Neural progenitor cell (in vitro differentiated cells): ENCODE measurements around the gene CACNB4. TPM values are rescaled to one million over a fixed set of nuclear protein-coding genes. Genes with fewer than 3 reads are reported as not detected.

Experiments
- DNase-seq: peaks from one replicate; pipeline ENCODE4 v3.0.0-alpha.2; 2016; ENCODE audit warnings: low spot score
- H2AFZ ChIP-seq: fragments of 200-600 bp; sonication (generic); replicated peaks from 2 replicates; pipeline ENCODE4 v1.6.1; 2016; ENCODE audit warnings: antibody characterized with exemption
- H3F3A ChIP-seq: fragments of 200-600 bp; sonication (generic); 2 replicates; pipeline ENCODE4 v1.6.1; 2016; ENCODE audit warnings: antibody characterized with exemption, low read depth
- H3K27ac ChIP-seq: fragments of 200-600 bp; sonication (generic); 2 replicates; pipeline ENCODE4 v1.5.1; 2016; ENCODE audit warnings: mild to moderate bottlenecking
- H3K27me3 ChIP-seq: fragments of 200-600 bp; sonication (generic); 2 replicates; pipeline ENCODE4 v1.6.1; 2016; ENCODE audit warnings: mild to moderate bottlenecking, moderate library complexity
- H3K36me3 ChIP-seq: fragments of 200-600 bp; sonication (generic); 2 replicates; pipeline ENCODE4 v1.5.1; 2016
- H3K4me1 ChIP-seq: fragments of 200-600 bp; sonication (generic); 2 replicates; pipeline ENCODE4 v1.6.1; 2016; ENCODE audit warnings: mixed run types
- H3K4me2 ChIP-seq: fragments of 200-600 bp; sonication (generic); 2 replicates; pipeline ENCODE4 v1.6.1; 2016
- H3K4me3 ChIP-seq: fragments of 200-600 bp; sonication (generic); 2 replicates; pipeline ENCODE4 v1.5.1; 2016
- H3K79me2 ChIP-seq: fragments of 200-600 bp; sonication (generic); 2 replicates; pipeline ENCODE4 v1.6.1; 2016; ENCODE audit warnings: low read depth
- H3K9ac ChIP-seq: fragments of 200-600 bp; sonication (generic); 2 replicates; pipeline ENCODE4 v1.6.1; 2016
- H3K9me3 ChIP-seq: fragments of 200-600 bp; sonication (generic); 2 replicates; pipeline ENCODE4 v1.5.1; 2016; ENCODE audit warnings: low read depth
- H4K20me1 ChIP-seq: fragments of 200-600 bp; sonication (generic); 2 replicates; pipeline ENCODE4 v1.6.1; 2016; ENCODE audit warnings: low read depth
- H3K27ac Mint-ChIP-seq: 3 replicates; pipeline ENCODE4 v1.8.0; 2021; ENCODE audit warnings: mixed read lengths
- H3K27me3 Mint-ChIP-seq: 2 replicates; pipeline ENCODE4 v1.8.0; 2022; ENCODE audit warnings: low read depth, mild to moderate bottlenecking, inconsistent platforms, moderate library complexity, mixed read lengths; ENCODE audit not compliant: insufficient read depth
- H3K36me3 Mint-ChIP-seq: 3 replicates; pipeline ENCODE4 v1.8.0; 2021; ENCODE audit warnings: mixed read lengths
- H3K4me1 Mint-ChIP-seq: 3 replicates; pipeline ENCODE4 v1.8.0; 2021; ENCODE audit warnings: mixed read lengths
- H3K4me3 Mint-ChIP-seq: 3 replicates; pipeline ENCODE4 v1.8.0; 2021; ENCODE audit warnings: mild to moderate bottlenecking, moderate library complexity, mixed read lengths
- H3K9me3 Mint-ChIP-seq: 3 replicates; pipeline ENCODE4 v1.8.0; 2020; ENCODE audit warnings: mixed read lengths
- CTCF ChIP-seq: fragments of 200-600 bp; sonication (generic); IDR thresholded peaks from 2 replicates; pipeline ENCODE4 v1.5.1; 2017; ENCODE audit warnings: antibody characterized with exemption, mild to moderate bottlenecking
- EZH2 ChIP-seq: fragments of 200-600 bp; sonication (generic); IDR thresholded peaks from 2 replicates; pipeline ENCODE4 v1.6.1; 2017; ENCODE audit warnings: antibody characterized with exemption, mild to moderate bottlenecking, moderate library complexity
- EZH2phosphoT487 ChIP-seq: fragments of 200-600 bp; sonication (generic); IDR thresholded peaks from 2 replicates; pipeline ENCODE4 v1.6.1; 2017; ENCODE audit warnings: antibody characterized with exemption
- total RNA-seq: library from RNA; depleted of rRNA; stranded (reverse); fragments of >200 nt; gene quantifications from 2 replicates; pipeline ENCODE4 v1.2.3, GENCODE V29; 2015; ENCODE audit warnings: low replicate concordance

CACNB4 gene
- total RNA-seq, 1 donor from 2014 or later = 14.2 TPM

GRCh38 chr2:151789055-151789834 lies 309.6 kb downstream of the CACNB4 start:
- Mint-ChIP-seq H3K36me3 (peaks cover 17% of the 10 kb centered on the region), H3K4me1 (no peaks in the 10 kb centered on the region), H3K9me3 (no peaks in the 10 kb centered on the region), H3K4me3 (no peak overlapping the region), H3K27ac (no peak overlapping the region), H3K27me3 (peaks cover 2% of the 10 kb centered on the region)
- Histone ChIP-seq H3K9me3 (no peaks in the 10 kb centered on the region), H4K20me1 (no peaks in the 10 kb centered on the region), H3K36me3 (peaks cover 5% of the 10 kb centered on the region), H2AFZ (no peak overlapping the region), H3K27ac (no peak overlapping the region), H3K9ac (no peak overlapping the region), H3K4me1 (no peaks in the 10 kb centered on the region), H3K4me2 (no peak overlapping the region), H3F3A (no peaks in the 10 kb centered on the region), H3K4me3 (no peak overlapping the region), H3K27me3 (no peaks in the 10 kb centered on the region), H3K79me2 (no peaks in the 10 kb centered on the region)
- no peak for DNase-seq
- TF ChIP-seq EZH2phosphoT487 = no peak
- TF ChIP-seq CTCF = no peak
- TF ChIP-seq EZH2 = no peak

- TF ChIP-seq EZH2phosphoT487 (no peak), CTCF (no peak), EZH2 (no peak)
- Histone ChIP-seq H3K4me3 (no peak overlapping the region), H3K79me2 (no peaks in the 10 kb centered on the region), H3K9ac (no peak overlapping the region), H3K4me2 (no peak overlapping the region), H4K20me1 (no peaks in the 10 kb centered on the region), H3K27ac (no peak overlapping the region), H3K27me3 (no peaks in the 10 kb centered on the region), H3K9me3 (no peaks in the 10 kb centered on the region), H3F3A (no peaks in the 10 kb centered on the region), H3K4me1 (no peaks in the 10 kb centered on the region), H3K36me3 (peaks cover 7% of the 10 kb centered on the region), H2AFZ (no peak overlapping the region)
- no peak overlapping the region for H3K27ac Mint-ChIP-seq
- no peaks in the 10 kb centered on the region for H3K4me1 Mint-ChIP-seq
- no peaks in the 10 kb centered on the region for H3K9me3 Mint-ChIP-seq
- no peak overlapping the region for H3K4me3 Mint-ChIP-seq
- H3K36me3 Mint-ChIP-seq = peaks cover 13% of the 10 kb centered on the region
- DNase-seq = no peak
- peaks cover 2% of the 10 kb centered on the region for H3K27me3 Mint-ChIP-seq
Measured at GRCh38 chr2:151786483-151786882, 312.4 kb downstream of the CACNB4 start.

- Histone ChIP-seq H3K36me3 (peaks cover 6% of the 10 kb centered on the region), H4K20me1 (no peaks in the 10 kb centered on the region), H3K4me2 (no peak overlapping the region), H3K4me3 (no peak overlapping the region), H3F3A (no peaks in the 10 kb centered on the region), H3K27ac (no peak overlapping the region), H3K4me1 (no peaks in the 10 kb centered on the region), H2AFZ (no peak overlapping the region), H3K27me3 (no peaks in the 10 kb centered on the region), H3K9ac (no peak overlapping the region), H3K9me3 (no peaks in the 10 kb centered on the region), H3K79me2 (no peaks in the 10 kb centered on the region)
- H3K9me3 Mint-ChIP-seq = no peaks in the 10 kb centered on the region
- no peak for TF ChIP-seq EZH2
- TF ChIP-seq EZH2phosphoT487 = no peak
- no peak for TF ChIP-seq CTCF
- peaks cover 14% of the 10 kb centered on the region for H3K36me3 Mint-ChIP-seq
- no peaks in the 10 kb centered on the region for H3K4me1 Mint-ChIP-seq
- H3K27me3 Mint-ChIP-seq = peaks cover 2% of the 10 kb centered on the region
- no peak for DNase-seq
- no peak overlapping the region for H3K27ac Mint-ChIP-seq
- no peak overlapping the region for H3K4me3 Mint-ChIP-seq
Measured at GRCh38 chr2:151786077-151786476, 312.8 kb downstream of the CACNB4 start.
